OCI-LY3 (cell line): ENCODE measurements around the gene HSD17B12.

ENCODE experiments used
- H2AFZ ChIP-seq: fragments of 200-600, 300-600 bp; shearing (Covaris generic); 2 replicates; pipeline ENCODE4 v1.6.0; 2014; ENCODE audit warnings: antibody characterized with exemption, low read depth, low read length
- H3K27ac ChIP-seq: fragments of 200-600, 300-600 bp; sonication (generic); 2 replicates; pipeline ENCODE4 v1.5.1; 2014; ENCODE audit warnings: mild to moderate bottlenecking, low read length, moderate library complexity, mixed read lengths
- H3K27me3 ChIP-seq: fragments of 200-600, 300-600 bp; sonication (generic); 2 replicates; pipeline ENCODE4 v1.6.1; 2014; ENCODE audit warnings: low read depth, low read length, mixed read lengths
- H3K36me3 ChIP-seq: fragments of 200-600, 300-600 bp; sonication (generic); replicated peaks from 2 replicates; pipeline ENCODE3; 2014; ENCODE audit warnings: low read depth, low read length, mixed read lengths
- H3K4me1 ChIP-seq: fragments of 300-600, 200-600 bp; sonication (generic); 2 replicates; pipeline ENCODE4 v1.6.1; 2014; ENCODE audit warnings: low read length, mixed read lengths
- H3K4me2 ChIP-seq: fragments of 200-600, 300-600 bp; sonication (generic); 2 replicates; pipeline ENCODE4 v1.6.1; 2014; ENCODE audit warnings: low read length, mixed read lengths
- H3K4me3 ChIP-seq: fragments of 300-600, 200-600 bp; sonication (generic); 2 replicates; pipeline ENCODE4 v1.5.1; 2014; ENCODE audit warnings: antibody characterized with exemption, mild to moderate bottlenecking, low read length, moderate library complexity
- H3K79me2 ChIP-seq: fragments of 300-600, 200-600 bp; shearing (Covaris generic); 2 replicates; pipeline ENCODE4 v1.6.1; 2014; ENCODE audit warnings: mild to moderate bottlenecking, low read length, mixed read lengths
- H3K9ac ChIP-seq: fragments of 300-600, 200-600 bp; shearing (Covaris generic); 2 replicates; pipeline ENCODE4 v1.6.0; 2014; ENCODE audit warnings: mild to moderate bottlenecking, low read length, moderate library complexity
- H3K9me3 ChIP-seq: fragments of 200-600, 300-600 bp; shearing (Covaris generic); 2 replicates; pipeline ENCODE4 v1.6.1; 2014; ENCODE audit warnings: low read length, mixed read lengths; ENCODE audit not compliant: insufficient read depth
- H4K20me1 ChIP-seq: fragments of 200-600, 300-600 bp; sonication (generic); 2 replicates; pipeline ENCODE4 v1.6.1; 2016; ENCODE audit warnings: low read length, mixed read lengths; ENCODE audit not compliant: insufficient read depth
- CTCF ChIP-seq: fragments of 200-600, 300-600 bp; sonication (generic); IDR thresholded peaks from 2 replicates; pipeline ENCODE4 v1.5.1; 2014; ENCODE audit warnings: antibody characterized with exemption, low read length, low read depth
- EZH2phosphoT487 ChIP-seq: fragments of 200-600 bp; shearing (Covaris generic); IDR thresholded peaks from 2 replicates; pipeline ENCODE4 v1.6.1; 2018; ENCODE audit warnings: antibody characterized with exemption, mixed run types, low read depth

The HSD17B12 gene

GRCh38 chr11:43691806-43692205 is 11.3 kb downstream of the HSD17B12 start:
- Histone ChIP-seq H3K4me2 (no peak overlapping the region), H3K9me3 (no peaks in the 10 kb centered on the region), H3K4me3 (no peak overlapping the region), H3K4me1 (no peaks in the 10 kb centered on the region), H3K27ac (no peak overlapping the region), H3K79me2 (peaks cover 95% of the 10 kb centered on the region), H2AFZ (no peak overlapping the region), H4K20me1 (peaks cover 94% of the 10 kb centered on the region), H3K9ac (no peak overlapping the region), H3K36me3 (peaks cover 45% of the 10 kb centered on the region), H3K27me3 (no peaks in the 10 kb centered on the region)
- TF ChIP-seq CTCF: no peak
- no peak for TF ChIP-seq EZH2phosphoT487

- H3K27ac ChIP-seq: no peak overlapping the region
- H3K4me2 ChIP-seq: no peak overlapping the region
- peaks cover 94% of the 10 kb centered on the region for H4K20me1 ChIP-seq
- H3K79me2 ChIP-seq: peaks cover 95% of the 10 kb centered on the region
- H2AFZ ChIP-seq: no peak overlapping the region
- H3K9ac ChIP-seq: no peak overlapping the region
- no peaks in the 10 kb centered on the region for H3K27me3 ChIP-seq
- H3K9me3 ChIP-seq: no peaks in the 10 kb centered on the region
- H3K4me1 ChIP-seq: no peaks in the 10 kb centered on the region
- no peak for TF ChIP-seq CTCF
- no peak for TF ChIP-seq EZH2phosphoT487
- H3K4me3 ChIP-seq: no peak overlapping the region
- peaks cover 37% of the 10 kb centered on the region for H3K36me3 ChIP-seq
Measured at GRCh38 chr11:43693069-43693468, 12.5 kb downstream of the HSD17B12 start.

- Histone ChIP-seq H3K27ac (no peak overlapping the region), H3K4me2 (no peak overlapping the region)
- TF ChIP-seq CTCF (no peak), EZH2phosphoT487 (no peak)
Measured at GRCh38 chr11:43693731-43694130, 13.2 kb downstream of the HSD17B12 start.

GRCh38 chr11:43694477-43694876 is 13.9 kb downstream of the HSD17B12 start:
- Histone ChIP-seq H3K9me3 (no peaks in the 10 kb centered on the region), H3K4me2 (no peak overlapping the region), H3K36me3 (peaks cover 36% of the 10 kb centered on the region), H3K4me3 (no peak overlapping the region), H4K20me1 (peaks cover 94% of the 10 kb centered on the region), H3K9ac (no peak overlapping the region), H3K79me2 (peaks cover 96% of the 10 kb centered on the region), H3K4me1 (no peaks in the 10 kb centered on the region), H3K27me3 (no peaks in the 10 kb centered on the region), H2AFZ (no peak overlapping the region), H3K27ac (no peak overlapping the region)
- TF ChIP-seq CTCF (no peak), EZH2phosphoT487 (no peak)

More at GRCh38 chr11:43693731-43694130, 13.2 kb downstream of the HSD17B12 start:
- Histone ChIP-seq H2AFZ (no peak overlapping the region), H4K20me1 (peaks cover 94% of the 10 kb centered on the region), H3K4me3 (no peak overlapping the region), H3K36me3 (peaks cover 36% of the 10 kb centered on the region), H3K27me3 (no peaks in the 10 kb centered on the region), H3K4me1 (no peaks in the 10 kb centered on the region), H3K79me2 (peaks cover 95% of the 10 kb centered on the region), H3K9ac (no peak overlapping the region), H3K9me3 (no peaks in the 10 kb centered on the region)
